ENCODE data around the gene ADCY1. TPM values are rescaled to one million over a fixed set of nuclear protein-coding genes. Genes with fewer than 3 reads are reported as not detected.

Gene ADCY1
- total RNA-seq, 1 experiment from 2014 or later, result 3.1 TPM

GRCh38 chr7:45623740-45624391 is 49.7 kb downstream of the ADCY1 start:
- DNase-seq (no peak), ATAC-seq (no peak)
- no peaks in the 10 kb centered on the region for H3K9me2 ChIP-seq (replicated peaks; ENCODE audit: low read length)
- 0 out of 2 replicates have a peak, but pooled peaks cover 6% of the 10 kb centered on the region for H3K9me3 ChIP-seq (ENCODE audit: low read length)
- no peaks in the 10 kb centered on the region for H3K36me3 ChIP-seq (ENCODE audit: low read depth, low read length)
- no peaks in the 10 kb centered on the region for H4K20me1 ChIP-seq (ENCODE audit: low read length)
- no peaks in the 10 kb centered on the region for H3K27me3 ChIP-seq (ENCODE audit: low read length)
- no peaks in the 10 kb centered on the region for H3F3A ChIP-seq (ENCODE audit: low read length, unreplicated experiment)
- H2AFZ ChIP-seq (ENCODE audit: low read length), result no peak overlapping the region
- no peaks in the 10 kb centered on the region for H3K79me2 ChIP-seq (ENCODE audit: low read length)
- TF ChIP-seq EZH2phosphoT487 (IDR thresholded peaks at IDR 0.05; ENCODE audit: borderline replicate concordance, low read length) (no peak), EZH2 (IDR thresholded peaks at IDR 0.05; ENCODE audit: low read length, unreplicated experiment) (no peak), CTCF (conservative IDR thresholded peaks at IDR 0.05; ENCODE audit: low read depth, low read length) (no peak)
- H3K27ac ChIP-seq (ENCODE audit: low read length), result no peak overlapping the region
- H3K4me3 ChIP-seq (ENCODE audit: low read length), result no peak overlapping the region
- POLR2A ChIA-PET (ENCODE audit: unreplicated experiment), result no interaction called here
- peaks cover 11% of the 10 kb centered on the region; the same call in 1 of the 2 replicates for H3K4me1 ChIP-seq (ENCODE audit: insufficient read depth, low read length)
- BruUV-seq (replicated peaks), result no TSS peak
- CTCF ChIA-PET, result no interaction called here
- intact Hi-C loops (cut with micrococcal nuclease), result no loop called here
- no peak overlapping the region for H3K4me2 ChIP-seq (ENCODE audit: low read length)
- H3K9ac ChIP-seq (ENCODE audit: low read length), result no peak overlapping the region

GRCh38 chr7:45624392-45624760 is 50.2 kb downstream of the ADCY1 start:
- POLR2A ChIA-PET (ENCODE audit: unreplicated experiment), result no interaction called here
- Histone ChIP-seq H4K20me1 (ENCODE audit: low read length) (no peaks in the 10 kb centered on the region), H3K27ac (ENCODE audit: low read length) (no peak overlapping the region), H3K9me2 (replicated peaks; ENCODE audit: low read length) (no peaks in the 10 kb centered on the region), H3K9me3 (ENCODE audit: low read length) (0 out of 2 replicates have a peak, but pooled peaks cover 6% of the 10 kb centered on the region), H3K27me3 (ENCODE audit: low read length) (no peaks in the 10 kb centered on the region), H3K79me2 (ENCODE audit: low read length) (no peaks in the 10 kb centered on the region), H3K4me2 (ENCODE audit: low read length) (no peak overlapping the region), H3K36me3 (ENCODE audit: low read depth, low read length) (no peaks in the 10 kb centered on the region), H3K9ac (ENCODE audit: low read length) (no peak overlapping the region), H2AFZ (ENCODE audit: low read length) (no peak overlapping the region), H3F3A (ENCODE audit: low read length, unreplicated experiment) (no peaks in the 10 kb centered on the region), H3K4me3 (ENCODE audit: low read length) (no peak overlapping the region), H3K4me1 (ENCODE audit: insufficient read depth, low read length) (peaks cover 11% of the 10 kb centered on the region; the same call in 1 of the 2 replicates)
- BruUV-seq (replicated peaks), result no TSS peak
- DNase-seq (peak; percentile 34), ATAC-seq (peak; percentile 69)
- TF ChIP-seq CTCF (conservative IDR thresholded peaks at IDR 0.05; ENCODE audit: low read depth, low read length) (no peak), EZH2 (IDR thresholded peaks at IDR 0.05; ENCODE audit: low read length, unreplicated experiment) (no peak), EZH2phosphoT487 (IDR thresholded peaks at IDR 0.05; ENCODE audit: borderline replicate concordance, low read length) (no peak)
- intact Hi-C loops (cut with micrococcal nuclease), result no loop called here
- CTCF ChIA-PET, result no interaction called here

- CTCF ChIA-PET, result no interaction called here
- Histone ChIP-seq H4K20me1 (ENCODE audit: low read length) (no peaks in the 10 kb centered on the region), H3K9me3 (ENCODE audit: low read length) (0 out of 2 replicates have a peak, but pooled peaks cover 2% of the 10 kb centered on the region)
These were observed 50.9 kb downstream of the ADCY1 start for GRCh38 chr7:45625067-45625466.

More at GRCh38 chr7:45625067-45625466, 50.9 kb downstream of the ADCY1 start:
- TF ChIP-seq CTCF (conservative IDR thresholded peaks at IDR 0.05; ENCODE audit: low read depth, low read length) (no peak), EZH2phosphoT487 (IDR thresholded peaks at IDR 0.05; ENCODE audit: borderline replicate concordance, low read length) (no peak), EZH2 (IDR thresholded peaks at IDR 0.05; ENCODE audit: low read length, unreplicated experiment) (no peak)
- DNase-seq (no peak), ATAC-seq (no peak; the same call in 1 of the 2 replicates)
- BruUV-seq (replicated peaks), result no TSS peak
- Histone ChIP-seq H3K27me3 (ENCODE audit: low read length) (no peaks in the 10 kb centered on the region), H3K4me2 (ENCODE audit: low read length) (no peak overlapping the region), H3K4me1 (ENCODE audit: insufficient read depth, low read length) (peaks cover 11% of the 10 kb centered on the region; the same call in 1 of the 2 replicates), H3K4me3 (ENCODE audit: low read length) (no peak overlapping the region), H2AFZ (ENCODE audit: low read length) (no peak overlapping the region), H3K9ac (ENCODE audit: low read length) (no peak overlapping the region), H3K79me2 (ENCODE audit: low read length) (no peaks in the 10 kb centered on the region), H3F3A (ENCODE audit: low read length, unreplicated experiment) (no peaks in the 10 kb centered on the region), H3K27ac (ENCODE audit: low read length) (no peak overlapping the region), H3K36me3 (ENCODE audit: low read depth, low read length) (no peaks in the 10 kb centered on the region), H3K9me2 (replicated peaks; ENCODE audit: low read length) (no peaks in the 10 kb centered on the region)
- intact Hi-C loops (cut with micrococcal nuclease), result no loop called here
- POLR2A ChIA-PET (ENCODE audit: unreplicated experiment), result no interaction called here

Data from PC-3 (cell line).